NB4 (cell line): Measurements from ENCODE around the gene DCP1B.

Experiments
- POLR2A ChIP-seq: IDR thresholded peaks from 2 replicates; pipeline ENCODE4 v1.6.1; 2011; ENCODE audit warnings: mild to moderate bottlenecking; ENCODE audit not compliant: insufficient read length; ENCODE audit errors: extremely low read depth
- TF ChIP-seq, protein P1 (sequence below): IDR thresholded peaks from one replicate; pipeline ENCODE4 v1.5.1; 2012; ENCODE audit warnings: low read depth, low read length
- TF ChIP-seq, protein P2 (sequence below): IDR thresholded peaks from 2 replicates; pipeline ENCODE4 v1.6.1; 2011; ENCODE audit warnings: low read depth, low read length

DNA sequence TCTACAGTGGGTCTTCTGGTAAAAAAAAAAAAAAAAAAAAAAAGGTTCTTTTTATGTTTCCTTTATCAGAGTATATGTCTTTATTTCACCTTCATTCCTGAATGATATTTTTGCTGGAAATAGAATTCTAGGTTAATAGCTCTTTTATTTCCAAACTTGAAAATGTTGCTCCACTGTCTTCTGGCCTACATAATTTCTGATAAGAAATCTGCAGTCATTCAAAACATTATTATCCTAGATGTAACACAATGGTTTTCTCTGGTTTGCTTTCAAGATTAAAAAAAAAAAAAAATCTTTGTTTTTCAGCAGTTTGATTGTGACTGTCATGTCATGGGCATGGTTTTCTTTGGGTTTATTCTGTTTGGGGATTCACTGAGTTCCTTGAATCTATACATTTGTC lies 19.5 kb downstream of the DCP1B start:
- TF ChIP-seq, protein P1, sequence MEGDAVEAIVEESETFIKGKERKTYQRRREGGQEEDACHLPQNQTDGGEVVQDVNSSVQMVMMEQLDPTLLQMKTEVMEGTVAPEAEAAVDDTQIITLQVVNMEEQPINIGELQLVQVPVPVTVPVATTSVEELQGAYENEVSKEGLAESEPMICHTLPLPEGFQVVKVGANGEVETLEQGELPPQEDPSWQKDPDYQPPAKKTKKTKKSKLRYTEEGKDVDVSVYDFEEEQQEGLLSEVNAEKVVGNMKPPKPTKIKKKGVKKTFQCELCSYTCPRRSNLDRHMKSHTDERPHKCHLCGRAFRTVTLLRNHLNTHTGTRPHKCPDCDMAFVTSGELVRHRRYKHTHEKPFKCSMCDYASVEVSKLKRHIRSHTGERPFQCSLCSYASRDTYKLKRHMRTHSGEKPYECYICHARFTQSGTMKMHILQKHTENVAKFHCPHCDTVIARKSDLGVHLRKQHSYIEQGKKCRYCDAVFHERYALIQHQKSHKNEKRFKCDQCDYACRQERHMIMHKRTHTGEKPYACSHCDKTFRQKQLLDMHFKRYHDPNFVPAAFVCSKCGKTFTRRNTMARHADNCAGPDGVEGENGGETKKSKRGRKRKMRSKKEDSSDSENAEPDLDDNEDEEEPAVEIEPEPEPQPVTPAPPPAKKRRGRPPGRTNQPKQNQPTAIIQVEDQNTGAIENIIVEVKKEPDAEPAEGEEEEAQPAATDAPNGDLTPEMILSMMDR, result no peak
- TF ChIP-seq, protein P2, sequence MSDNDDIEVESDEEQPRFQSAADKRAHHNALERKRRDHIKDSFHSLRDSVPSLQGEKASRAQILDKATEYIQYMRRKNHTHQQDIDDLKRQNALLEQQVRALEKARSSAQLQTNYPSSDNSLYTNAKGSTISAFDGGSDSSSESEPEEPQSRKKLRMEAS, result no peak
- no peak for TF ChIP-seq POLR2A
